Liver (tissue), 9 donors: ENCODE measurements around the gene SLC25A10. TPM values are rescaled to one million over a fixed set of nuclear protein-coding genes. Genes with fewer than 3 reads are reported as not detected.

Source experiments
- DNase-seq: peaks from one replicate; pipeline ENCODE4 v3.0.0-alpha.2; 2017; ENCODE audit warnings: low spot score
- H3K27ac ChIP-seq, 2 donors: one replicate each; pipeline ENCODE4 v1.7.0; 2013; ENCODE audit warnings: inconsistent platforms in 2 of 2, low read length in 2 of 2, control low read depth in 1 of 2, low read depth in 1 of 2, mild to moderate bottlenecking in 1 of 2
- H3K27me3 ChIP-seq, 4 donors: one replicate each; pipeline versions ENCODE4 v1.6.1 to v1.7.0; 2013; ENCODE audit warnings: low read length in 3 of 4, inconsistent platforms in 1 of 4, mild to moderate bottlenecking in 1 of 4, moderate library complexity in 1 of 4; ENCODE audit not compliant: control insufficient read depth in 4 of 4, insufficient read depth in 4 of 4
- H3K36me3 ChIP-seq, 4 donors: one replicate each; pipeline versions ENCODE4 v1.6.1 to v1.7.0; 2013; ENCODE audit warnings: low read length in 3 of 4, mild to moderate bottlenecking in 3 of 4, low read depth in 1 of 4, moderate library complexity in 1 of 4; ENCODE audit not compliant: control insufficient read depth in 4 of 4, insufficient read depth in 3 of 4
- H3K4me1 ChIP-seq, 4 donors: one replicate each; pipeline versions ENCODE4 v1.6.1 to v1.7.0; 2013; ENCODE audit warnings: low read length in 3 of 4, mild to moderate bottlenecking in 3 of 4, moderate library complexity in 1 of 4; ENCODE audit not compliant: control insufficient read depth in 4 of 4, insufficient read depth in 4 of 4
- H3K4me3 ChIP-seq, 3 donors: one replicate each; pipeline versions ENCODE4 v1.6.1 to v1.7.0; 2013; ENCODE audit warnings: low read length in 3 of 3, control low read depth in 1 of 3, low read depth in 1 of 3, mild to moderate bottlenecking in 1 of 3
- H3K9ac ChIP-seq, 2 donors: one replicate each; pipeline ENCODE4 v1.7.0; 2013; ENCODE audit warnings: low read length in 2 of 2, mild to moderate bottlenecking in 2 of 2, moderate library complexity in 2 of 2, control low read depth in 1 of 2, low read depth in 1 of 2
- H3K9me3 ChIP-seq, 4 donors: one replicate each; pipeline versions ENCODE4 v1.6.1 to v1.7.0; 2013; ENCODE audit warnings: low read length in 3 of 4; ENCODE audit not compliant: control insufficient read depth in 4 of 4
- EGR1 ChIP-seq, 2 donors: IDR thresholded peaks; 2 replicates each; pipeline ENCODE4 v1.6.1; 2016 to 2018; ENCODE audit warnings: antibody characterized with exemption in 2 of 2, low read depth in 2 of 2
- FOXA1 ChIP-seq: IDR thresholded peaks from 2 replicates; pipeline ENCODE4 v1.6.1; 2016; ENCODE audit warnings: antibody characterized with exemption
- FOXA2 ChIP-seq: IDR thresholded peaks from 2 replicates; pipeline ENCODE4 v1.6.1; 2016; ENCODE audit warnings: antibody characterized with exemption
- GABPA ChIP-seq, 2 donors: IDR thresholded peaks in 1 of 2; conservative IDR thresholded peaks in 1 of 2; 2 replicates each; pipeline ENCODE4 v1.6.1; 2016; ENCODE audit warnings: antibody characterized with exemption in 2 of 2, mild to moderate bottlenecking in 1 of 2, moderate library complexity in 1 of 2
- HNF4A ChIP-seq, 2 donors: conservative IDR thresholded peaks; 2 replicates each; pipeline ENCODE4 v1.6.1; 2016; ENCODE audit warnings: antibody characterized with exemption in 2 of 2, mild to moderate bottlenecking in 2 of 2
- HNF4G ChIP-seq: IDR thresholded peaks from 2 replicates; pipeline ENCODE4 v1.6.1; 2016; ENCODE audit warnings: antibody characterized with exemption
- JUND ChIP-seq, 2 donors: IDR thresholded peaks; 2 replicates each; pipeline ENCODE4 v1.6.1; 2016; ENCODE audit warnings: antibody characterized with exemption in 2 of 2
- NR2F2 ChIP-seq: IDR thresholded peaks from 2 replicates; pipeline ENCODE4 v1.6.1; 2016; ENCODE audit warnings: antibody characterized with exemption
- RAD21 ChIP-seq, 2 donors: IDR thresholded peaks; 2 replicates each; pipeline ENCODE4 v1.6.1; 2016; ENCODE audit warnings: antibody characterized with exemption in 2 of 2, mild to moderate bottlenecking in 2 of 2
- RXRA ChIP-seq, 2 donors: IDR thresholded peaks; 2 replicates each; pipeline ENCODE4 v1.6.1; 2017 to 2018; ENCODE audit warnings: antibody characterized with exemption in 2 of 2, mild to moderate bottlenecking in 1 of 2
- SP1 ChIP-seq: IDR thresholded peaks from 2 replicates; pipeline ENCODE4 v1.6.1; 2018; ENCODE audit warnings: antibody characterized with exemption, mild to moderate bottlenecking
- TAF1 ChIP-seq: conservative IDR thresholded peaks from 2 replicates; pipeline ENCODE4 v1.6.1; 2016; ENCODE audit warnings: antibody characterized with exemption, mild to moderate bottlenecking
- WGBS: extraction: QIAGEN DNeasy Blood & Tissue Kit; methylation state at CpG from one replicate; pipeline ENCODE4 v1.1.7; 2013; 5-methylcytosine and 5-hydroxymethylcytosine counted together
- polyA plus RNA-seq, 2 donors: library from polyadenylated mRNA; stranded (reverse) in 1 of 2; unstranded in 1 of 2; fragments of 200-250 nt in 1 of 2; fragments of >200 nt in 1 of 2; fragmentation: Nextera tagmentation in 1 of 2; extraction: Ambion mirVana in 1 of 2; gene quantifications; one replicate each; pipeline versions ENCODE4 v1.2.1 to v1.2.3, GENCODE V29; 2013 to 2015
- total RNA-seq, 2 donors: library from RNA; depleted of rRNA; stranded (reverse); fragments of >200 nt; gene quantifications; one replicate each; pipeline ENCODE4 v1.2.3, GENCODE V29; 2014
- TF ChIP-seq, protein P1 (sequence below): IDR thresholded peaks from 2 replicates; pipeline ENCODE4 v1.6.1; 2016; ENCODE audit warnings: antibody characterized with exemption, mild to moderate bottlenecking
- TF ChIP-seq, protein P2 (sequence below): IDR thresholded peaks from 2 replicates; pipeline ENCODE4 v1.6.1; 2016; ENCODE audit warnings: antibody characterized with exemption
- TF ChIP-seq, protein P3 (sequence below): fragments of 150-350 bp; IDR thresholded peaks from 2 replicates; pipeline ENCODE4 v1.5.1; 2017; ENCODE audit warnings: improper control_type of control experiment, low read depth, low read length; ENCODE audit not compliant: missing input control
- TF ChIP-seq, protein P4 (sequence below): IDR thresholded peaks from 2 replicates; pipeline ENCODE4 v1.6.1; 2016; ENCODE audit warnings: antibody characterized with exemption
- TF ChIP-seq, protein P5 (sequence below): IDR thresholded peaks from 2 replicates; pipeline ENCODE4 v1.6.1; 2016; ENCODE audit warnings: antibody characterized with exemption
- donor health status: healthy.
- donor health status: healthy.
- donor health status: healthy.
- donor health status: healthy.
- donor health status: healthy.

The SLC25A10 gene
- total and polyA plus RNA-seq, 4 donors = 19.8 to 54.6 (median 44.0) TPM

DNA sequence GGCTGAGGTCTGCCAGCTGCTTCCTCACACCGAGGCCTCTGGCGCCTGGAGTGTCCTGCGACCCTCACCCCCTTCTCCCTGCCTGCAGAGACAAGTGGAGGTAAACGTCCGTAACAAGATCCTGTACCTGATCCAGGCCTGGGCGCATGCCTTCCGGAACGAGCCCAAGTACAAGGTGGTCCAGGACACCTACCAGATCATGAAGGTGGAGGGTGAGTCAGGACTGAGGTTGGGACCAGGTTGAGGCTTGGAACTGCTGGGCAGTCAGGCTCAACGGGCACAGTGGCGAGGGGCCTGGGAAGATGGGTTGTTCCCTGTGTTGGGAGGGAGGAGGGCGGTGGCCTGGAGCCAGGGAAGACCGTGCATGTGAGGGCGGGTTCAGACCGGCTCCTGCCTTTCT is 23.5 kb upstream of the SLC25A10 start (continued):
- TF ChIP-seq, protein P1, sequence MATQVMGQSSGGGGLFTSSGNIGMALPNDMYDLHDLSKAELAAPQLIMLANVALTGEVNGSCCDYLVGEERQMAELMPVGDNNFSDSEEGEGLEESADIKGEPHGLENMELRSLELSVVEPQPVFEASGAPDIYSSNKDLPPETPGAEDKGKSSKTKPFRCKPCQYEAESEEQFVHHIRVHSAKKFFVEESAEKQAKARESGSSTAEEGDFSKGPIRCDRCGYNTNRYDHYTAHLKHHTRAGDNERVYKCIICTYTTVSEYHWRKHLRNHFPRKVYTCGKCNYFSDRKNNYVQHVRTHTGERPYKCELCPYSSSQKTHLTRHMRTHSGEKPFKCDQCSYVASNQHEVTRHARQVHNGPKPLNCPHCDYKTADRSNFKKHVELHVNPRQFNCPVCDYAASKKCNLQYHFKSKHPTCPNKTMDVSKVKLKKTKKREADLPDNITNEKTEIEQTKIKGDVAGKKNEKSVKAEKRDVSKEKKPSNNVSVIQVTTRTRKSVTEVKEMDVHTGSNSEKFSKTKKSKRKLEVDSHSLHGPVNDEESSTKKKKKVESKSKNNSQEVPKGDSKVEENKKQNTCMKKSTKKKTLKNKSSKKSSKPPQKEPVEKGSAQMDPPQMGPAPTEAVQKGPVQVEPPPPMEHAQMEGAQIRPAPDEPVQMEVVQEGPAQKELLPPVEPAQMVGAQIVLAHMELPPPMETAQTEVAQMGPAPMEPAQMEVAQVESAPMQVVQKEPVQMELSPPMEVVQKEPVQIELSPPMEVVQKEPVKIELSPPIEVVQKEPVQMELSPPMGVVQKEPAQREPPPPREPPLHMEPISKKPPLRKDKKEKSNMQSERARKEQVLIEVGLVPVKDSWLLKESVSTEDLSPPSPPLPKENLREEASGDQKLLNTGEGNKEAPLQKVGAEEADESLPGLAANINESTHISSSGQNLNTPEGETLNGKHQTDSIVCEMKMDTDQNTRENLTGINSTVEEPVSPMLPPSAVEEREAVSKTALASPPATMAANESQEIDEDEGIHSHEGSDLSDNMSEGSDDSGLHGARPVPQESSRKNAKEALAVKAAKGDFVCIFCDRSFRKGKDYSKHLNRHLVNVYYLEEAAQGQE = no peak

DNA sequence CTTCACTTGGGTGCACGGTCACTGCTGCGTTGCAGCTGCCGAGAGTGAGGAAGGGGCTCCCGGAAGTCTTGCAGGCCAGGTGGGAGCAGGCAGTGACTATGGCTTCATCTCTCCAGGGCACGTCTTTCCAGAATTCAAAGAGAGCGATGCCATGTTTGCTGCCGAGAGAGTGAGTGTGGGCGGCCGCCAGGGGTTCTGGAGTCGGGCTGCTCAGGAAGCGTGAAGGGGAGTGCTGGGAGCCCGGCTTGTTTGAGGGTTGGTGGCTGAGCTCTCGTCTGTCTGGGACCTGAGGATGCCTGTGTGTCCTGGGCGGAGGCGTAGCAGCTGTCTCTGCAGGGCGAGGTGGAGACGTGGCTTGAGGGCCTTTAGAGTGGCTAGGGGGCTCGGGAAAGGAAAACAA is 22.0 kb upstream of the SLC25A10 start:
- Histone ChIP-seq H3K27me3 (no peaks in the 10 kb centered on the region), H3K9me3 (no peaks in the 10 kb centered on the region), H3K27ac (no peak overlapping the region), H3K36me3 (peaks cover 10 to 86% (median 22%) of the 10 kb centered on the region in 4 donors), H3K4me1 (peaks cover 5 to 9% (median 7%) of the 10 kb centered on the region in 4 donors), H3K4me3 (no peak overlapping the region), H3K9ac (no peak overlapping the region)
- no peak for TF ChIP-seq TAF1
- TF ChIP-seq HNF4G = no peak
- no peak for TF ChIP-seq RAD21 (IDR thresholded peaks at IDR 0.05)
- TF ChIP-seq GABPA (IDR thresholded peaks at IDR 0.05 in 1 of 2, conservative IDR thresholded peaks at IDR 0.05 in 1 of 2) = no peak
- TF ChIP-seq, protein P2, sequence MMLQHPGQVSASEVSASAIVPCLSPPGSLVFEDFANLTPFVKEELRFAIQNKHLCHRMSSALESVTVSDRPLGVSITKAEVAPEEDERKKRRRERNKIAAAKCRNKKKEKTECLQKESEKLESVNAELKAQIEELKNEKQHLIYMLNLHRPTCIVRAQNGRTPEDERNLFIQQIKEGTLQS = no peak
- WGBS = 92% methylated on average over 18 of the region's 18 CpGs
- no peak for DNase-seq

DNA sequence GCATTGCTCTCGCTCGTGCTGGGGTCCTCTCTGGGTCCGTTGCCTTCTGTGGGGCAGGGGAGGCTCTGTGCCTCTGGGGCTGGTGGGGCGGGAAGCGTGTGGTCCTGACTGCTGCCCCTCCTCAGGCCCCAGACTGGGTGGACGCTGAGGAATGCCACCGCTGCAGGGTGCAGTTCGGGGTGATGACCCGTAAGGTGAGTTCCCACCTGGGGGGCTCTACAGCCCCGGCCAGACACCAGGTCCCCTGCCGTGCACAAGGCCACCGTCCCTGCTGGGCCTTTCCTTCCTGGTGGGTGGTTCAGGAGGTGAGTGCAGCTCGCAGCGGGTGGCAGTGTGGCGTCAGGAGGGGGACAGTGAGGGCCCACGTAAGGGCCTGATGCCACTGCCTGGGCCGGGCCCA is 21.5 kb upstream of the SLC25A10 start:
- no peak overlapping the region for H3K27ac ChIP-seq
- no peaks in the 10 kb centered on the region for H3K27me3 ChIP-seq
- H3K9ac ChIP-seq = no peak overlapping the region
- no peak for DNase-seq
- H3K4me3 ChIP-seq = no peak overlapping the region
- 92% methylated on average over 17 of the region's 17 CpGs for WGBS
- peaks cover 13 to 91% (median 26%) of the 10 kb centered on the region in 4 donors for H3K36me3 ChIP-seq
- H3K9me3 ChIP-seq = no peaks in the 10 kb centered on the region
- H3K4me1 ChIP-seq = peaks cover 0 to 4% (median 2%) of the 10 kb centered on the region in 4 donors
- TF ChIP-seq HNF4A (conservative IDR thresholded peaks at IDR 0.05) = no peak
- no peak for TF ChIP-seq FOXA2
- TF ChIP-seq, protein P3, sequence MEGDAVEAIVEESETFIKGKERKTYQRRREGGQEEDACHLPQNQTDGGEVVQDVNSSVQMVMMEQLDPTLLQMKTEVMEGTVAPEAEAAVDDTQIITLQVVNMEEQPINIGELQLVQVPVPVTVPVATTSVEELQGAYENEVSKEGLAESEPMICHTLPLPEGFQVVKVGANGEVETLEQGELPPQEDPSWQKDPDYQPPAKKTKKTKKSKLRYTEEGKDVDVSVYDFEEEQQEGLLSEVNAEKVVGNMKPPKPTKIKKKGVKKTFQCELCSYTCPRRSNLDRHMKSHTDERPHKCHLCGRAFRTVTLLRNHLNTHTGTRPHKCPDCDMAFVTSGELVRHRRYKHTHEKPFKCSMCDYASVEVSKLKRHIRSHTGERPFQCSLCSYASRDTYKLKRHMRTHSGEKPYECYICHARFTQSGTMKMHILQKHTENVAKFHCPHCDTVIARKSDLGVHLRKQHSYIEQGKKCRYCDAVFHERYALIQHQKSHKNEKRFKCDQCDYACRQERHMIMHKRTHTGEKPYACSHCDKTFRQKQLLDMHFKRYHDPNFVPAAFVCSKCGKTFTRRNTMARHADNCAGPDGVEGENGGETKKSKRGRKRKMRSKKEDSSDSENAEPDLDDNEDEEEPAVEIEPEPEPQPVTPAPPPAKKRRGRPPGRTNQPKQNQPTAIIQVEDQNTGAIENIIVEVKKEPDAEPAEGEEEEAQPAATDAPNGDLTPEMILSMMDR = no peak
- TF ChIP-seq, protein P2 = no peak
- no peak for TF ChIP-seq NR2F2
- no peak for TF ChIP-seq RXRA (IDR thresholded peaks at IDR 0.05)
- no peak for TF ChIP-seq SP1
- TF ChIP-seq, protein P4, sequence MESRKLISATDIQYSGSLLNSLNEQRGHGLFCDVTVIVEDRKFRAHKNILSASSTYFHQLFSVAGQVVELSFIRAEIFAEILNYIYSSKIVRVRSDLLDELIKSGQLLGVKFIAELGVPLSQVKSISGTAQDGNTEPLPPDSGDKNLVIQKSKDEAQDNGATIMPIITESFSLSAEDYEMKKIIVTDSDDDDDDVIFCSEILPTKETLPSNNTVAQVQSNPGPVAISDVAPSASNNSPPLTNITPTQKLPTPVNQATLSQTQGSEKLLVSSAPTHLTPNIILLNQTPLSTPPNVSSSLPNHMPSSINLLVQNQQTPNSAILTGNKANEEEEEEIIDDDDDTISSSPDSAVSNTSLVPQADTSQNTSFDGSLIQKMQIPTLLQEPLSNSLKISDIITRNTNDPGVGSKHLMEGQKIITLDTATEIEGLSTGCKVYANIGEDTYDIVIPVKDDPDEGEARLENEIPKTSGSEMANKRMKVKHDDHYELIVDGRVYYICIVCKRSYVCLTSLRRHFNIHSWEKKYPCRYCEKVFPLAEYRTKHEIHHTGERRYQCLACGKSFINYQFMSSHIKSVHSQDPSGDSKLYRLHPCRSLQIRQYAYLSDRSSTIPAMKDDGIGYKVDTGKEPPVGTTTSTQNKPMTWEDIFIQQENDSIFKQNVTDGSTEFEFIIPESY = no peak
- TF ChIP-seq, protein P1 = no peak
- TF ChIP-seq, protein P5, sequence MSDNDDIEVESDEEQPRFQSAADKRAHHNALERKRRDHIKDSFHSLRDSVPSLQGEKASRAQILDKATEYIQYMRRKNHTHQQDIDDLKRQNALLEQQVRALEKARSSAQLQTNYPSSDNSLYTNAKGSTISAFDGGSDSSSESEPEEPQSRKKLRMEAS = no peak
- TF ChIP-seq RAD21 (IDR thresholded peaks at IDR 0.05) = no peak
- TF ChIP-seq FOXA1 = no peak
- TF ChIP-seq HNF4G = no peak
- no peak for TF ChIP-seq EGR1 (IDR thresholded peaks at IDR 0.05; ENCODE audit: low read depth in 2 of 2)
- no peak for TF ChIP-seq JUND (IDR thresholded peaks at IDR 0.05)
